Measurements from ENCODE around the gene PAPOLA.

PAPOLA gene

GRCh38 chr14:96586056-96586455 lies 83.9 kb downstream of the PAPOLA start:
- no peak for DNase-seq (ENCODE audit: low read depth)

DNA sequence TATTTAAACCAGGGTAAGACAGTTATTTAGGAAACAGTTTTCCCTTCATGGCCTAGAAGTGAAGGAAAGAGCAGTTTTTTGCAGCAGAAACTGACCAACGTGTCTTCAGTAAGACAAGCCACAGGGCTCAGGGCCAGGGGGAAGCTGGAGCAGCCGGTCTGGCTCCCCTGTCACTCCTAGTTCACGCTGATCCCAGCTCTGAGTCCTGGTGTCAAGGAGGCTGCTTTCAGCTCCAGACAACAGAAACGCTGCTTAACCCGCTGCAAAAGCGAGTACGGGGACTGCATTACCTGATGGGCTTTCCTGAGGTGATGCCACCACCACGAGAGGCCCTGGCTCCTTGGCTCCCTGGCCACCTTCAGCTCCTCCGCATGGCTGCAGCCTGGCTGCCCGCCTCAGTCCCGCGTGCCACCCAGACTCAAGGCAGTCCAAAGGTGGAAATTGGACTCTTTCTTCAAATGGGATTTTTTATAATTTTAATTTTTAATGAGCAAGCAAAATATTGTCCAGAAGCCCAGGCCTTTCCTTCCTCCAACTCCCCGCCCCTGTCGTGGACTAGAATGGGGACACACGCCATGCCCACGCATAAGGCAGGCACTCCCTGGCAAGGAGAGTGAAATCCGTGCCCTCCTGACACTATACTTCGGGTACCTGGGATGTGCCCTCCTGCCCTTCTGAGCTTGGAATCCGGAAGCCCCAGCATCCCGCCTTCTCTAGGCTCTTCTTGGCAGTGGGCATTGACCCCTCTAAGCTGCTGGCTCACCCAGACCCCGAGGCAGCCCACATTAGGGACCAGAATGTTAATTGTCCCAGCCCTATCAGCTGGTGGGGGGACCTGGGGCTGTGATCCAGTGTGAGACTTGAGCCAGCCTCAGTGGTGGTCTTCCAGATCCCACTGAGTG lies 85.0 kb downstream of the PAPOLA start:
- DNase-seq (ENCODE audit: low read depth): no peak

GRCh38 chr14:96587823-96588385 lies 85.7 kb downstream of the PAPOLA start:
- DNase-seq (ENCODE audit: low read depth): no peak

- DNase-seq (ENCODE audit: low read depth): no peak
Observed at GRCh38 chr14:96588410-96589257, 86.5 kb downstream of the PAPOLA start.

GRCh38 chr14:96589577-96589976 lies 87.4 kb downstream of the PAPOLA start:
- DNase-seq (ENCODE audit: low read depth): no peak

- no peak for DNase-seq (ENCODE audit: low read depth)
Observed at GRCh38 chr14:96590190-96590864, 88.1 kb downstream of the PAPOLA start.

DNA sequence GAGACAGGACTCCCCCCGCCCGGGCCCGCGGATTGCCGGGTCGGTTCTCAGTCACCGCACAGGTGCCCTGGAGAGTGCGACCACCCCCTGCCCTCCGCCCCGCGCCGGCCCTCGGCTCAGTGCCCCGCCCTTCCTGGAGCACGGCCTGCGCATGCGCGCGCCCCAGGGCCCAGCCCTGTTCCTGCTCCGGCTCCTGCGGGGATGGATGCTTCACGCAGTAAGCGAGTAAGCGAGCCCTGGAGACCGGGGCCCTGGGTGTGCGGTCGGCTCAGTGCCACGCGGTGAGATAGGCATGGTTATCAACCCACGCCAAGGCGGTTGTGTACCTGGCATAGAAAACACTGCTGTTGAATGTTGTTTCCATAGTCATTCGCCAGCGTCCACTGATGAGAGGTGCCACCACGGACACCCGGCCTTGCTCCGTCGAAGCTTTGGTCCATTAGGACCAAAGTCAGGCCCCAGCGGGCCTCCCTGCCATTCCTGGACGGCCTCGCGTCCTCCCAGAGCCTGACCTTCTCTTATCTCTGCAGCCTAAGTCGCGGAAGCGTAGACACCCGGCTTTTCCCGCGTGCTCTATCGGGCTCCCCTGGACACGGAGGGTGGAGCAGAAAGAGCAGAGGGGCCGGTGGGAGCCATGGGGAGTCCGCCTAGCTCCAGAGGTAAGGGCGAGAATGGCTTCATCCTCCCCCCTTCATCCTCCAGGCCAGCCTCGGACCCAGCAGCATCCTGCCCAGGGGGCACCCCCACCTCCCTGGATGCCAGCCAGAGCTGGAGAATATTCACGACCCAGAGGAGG lies 90.6 kb downstream of the PAPOLA start:
- no peak for DNase-seq (ENCODE audit: low read depth)

DNA sequence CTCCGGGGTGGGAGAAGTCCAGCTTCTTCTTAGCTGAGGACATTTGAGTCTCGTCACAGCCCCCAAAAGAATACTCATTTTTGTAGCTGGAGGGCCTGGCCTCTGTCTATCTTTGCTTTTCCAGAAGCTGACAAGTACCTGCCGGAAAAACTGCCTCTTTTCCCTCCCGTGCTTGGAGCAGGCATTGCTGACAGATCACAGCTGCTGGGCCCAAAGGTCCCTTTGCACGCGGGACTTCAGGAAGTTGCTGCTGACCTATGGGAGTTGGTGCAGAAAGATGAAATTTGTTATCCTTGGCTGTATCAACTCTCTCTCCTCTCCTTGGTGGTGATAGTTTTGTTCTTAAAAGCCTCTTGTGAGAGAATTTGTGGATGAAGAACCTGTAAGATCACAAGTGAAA lies 92.8 kb downstream of the PAPOLA start:
- DNase-seq (ENCODE audit: low read depth): no peak

DNA sequence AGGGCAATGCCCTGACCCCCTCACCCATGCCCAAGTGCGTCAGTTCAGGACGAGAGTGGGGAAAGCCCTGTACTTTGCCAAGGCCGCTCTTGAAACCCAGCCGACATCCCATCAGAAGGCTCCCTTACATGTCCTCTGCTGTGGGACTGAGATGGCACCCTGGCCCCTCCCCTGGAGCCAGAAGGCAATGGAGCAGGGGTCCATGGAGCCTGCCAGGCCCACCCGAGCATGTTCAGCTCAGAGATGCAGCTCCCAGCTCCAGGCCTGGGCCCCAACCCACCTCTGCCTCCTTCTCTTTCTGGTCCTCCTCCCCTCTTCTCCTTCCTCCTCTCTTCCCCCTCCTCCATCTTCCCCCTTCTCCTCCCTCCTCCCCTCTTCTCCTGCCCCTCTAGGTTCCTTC lies 95.5 kb downstream of the PAPOLA start:
- DNase-seq (ENCODE audit: low read depth): no peak

DNA sequence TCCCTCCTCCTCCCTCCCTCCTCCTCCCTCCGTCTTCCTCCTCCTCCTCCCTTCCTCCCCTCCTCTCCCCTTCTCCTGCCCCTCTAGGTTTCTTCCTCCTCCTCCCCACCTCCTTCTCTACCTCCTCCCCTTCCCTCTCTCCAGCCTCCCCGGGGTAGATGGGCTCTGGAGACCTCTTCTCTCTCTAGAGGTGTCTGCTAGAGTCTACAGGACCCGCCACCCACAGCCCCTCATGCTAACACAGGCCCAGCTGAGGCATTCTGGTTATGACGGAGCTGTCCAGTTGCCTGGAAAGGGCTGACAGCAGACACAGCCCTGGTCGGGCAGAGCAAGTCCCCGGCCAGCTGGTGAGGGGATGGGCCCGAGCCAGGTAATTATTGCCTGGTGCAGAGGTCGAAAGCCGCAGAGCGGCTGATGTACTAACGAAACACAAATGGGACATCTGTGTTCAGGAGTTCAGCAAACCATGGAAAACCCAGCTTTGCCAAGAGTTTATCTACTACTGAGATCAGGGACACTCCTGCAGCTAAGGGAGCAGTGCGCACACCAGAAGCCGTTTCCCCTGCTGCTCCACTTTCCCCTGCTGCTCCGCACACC lies 96.2 kb downstream of the PAPOLA start:
- DNase-seq (ENCODE audit: low read depth): no peak

DNA sequence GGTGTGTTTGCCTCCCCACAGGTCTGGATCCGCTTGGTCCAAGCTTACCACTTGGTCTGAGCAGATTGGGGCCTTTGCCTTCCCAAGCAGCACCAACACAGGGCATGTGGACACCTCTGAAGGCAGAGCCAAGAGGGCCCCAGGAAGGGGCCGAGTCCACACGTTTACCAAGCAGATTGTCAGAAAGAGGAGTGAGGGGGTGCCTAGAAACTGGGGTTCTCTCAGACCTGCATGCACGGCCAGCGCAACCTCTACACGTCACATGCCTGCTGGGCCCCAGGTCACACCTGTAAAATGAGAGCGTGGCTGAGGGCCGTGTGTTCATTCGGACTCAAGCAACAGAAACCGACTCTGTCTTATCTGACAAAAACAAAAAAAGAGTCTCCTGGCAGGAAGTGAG lies 96.9 kb downstream of the PAPOLA start:
- no peak for DNase-seq (ENCODE audit: low read depth)

- DNase-seq (ENCODE audit: low read depth): no peak
Observed at GRCh38 chr14:96602186-96602585, 100.0 kb downstream of the PAPOLA start.

- DNase-seq (ENCODE audit: low read depth): no peak
Observed at GRCh38 chr14:96603350-96604255, 101.4 kb downstream of the PAPOLA start.

DNA sequence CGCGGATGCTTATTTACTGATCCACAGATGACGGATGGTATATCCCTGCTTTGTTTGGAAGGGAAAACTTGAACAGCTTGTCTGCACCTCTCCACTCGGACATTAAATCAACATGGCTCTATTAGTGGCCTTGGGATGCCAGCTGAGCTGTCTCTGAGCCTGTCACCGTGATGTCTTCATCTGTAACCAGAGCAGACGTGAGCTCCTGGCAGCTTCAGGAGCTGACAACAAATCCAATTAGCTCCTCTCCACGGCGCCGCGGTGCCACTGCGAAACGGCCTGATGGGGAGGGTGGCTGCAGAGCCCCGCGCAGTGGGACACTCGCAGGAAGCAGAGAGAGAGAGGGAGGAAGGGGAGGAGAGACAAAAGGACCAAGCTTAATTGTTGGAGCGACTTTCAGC lies 112.3 kb downstream of the PAPOLA start:
- DNase-seq (ENCODE audit: low read depth): no peak

- no peak for DNase-seq (ENCODE audit: low read depth)
Observed at GRCh38 chr14:96616161-96616721, 114.1 kb downstream of the PAPOLA start.

All from HS-27A (cell line).